H1 (cell line): ENCODE data around the gene MEF2C. TPM values are rescaled to one million over a fixed set of nuclear protein-coding genes. Genes with fewer than 3 reads are reported as not detected.

Source experiments
- ATF2 ChIP-seq: IDR thresholded peaks from 2 replicates; pipeline ENCODE4 v1.6.1; 2012; ENCODE audit warnings: low read length, inconsistent platforms
- BRCA1 ChIP-seq: IDR thresholded peaks from 2 replicates; pipeline ENCODE4 v1.6.1; 2012; ENCODE audit warnings: low read depth, low read length, improper control_type of control experiment
- CHD1 ChIP-seq: IDR thresholded peaks from 2 replicates; pipeline ENCODE4 v1.6.1; 2012; ENCODE audit warnings: low read depth, low read length, improper control_type of control experiment
- CREB1 ChIP-seq: IDR thresholded peaks from 2 replicates; pipeline ENCODE4 v1.6.1; 2012; ENCODE audit warnings: inconsistent platforms
- CTBP2 ChIP-seq: IDR thresholded peaks from 2 replicates; pipeline ENCODE4 v1.7.0; 2011; ENCODE audit warnings: borderline replicate concordance, mild to moderate bottlenecking, moderate library complexity, mixed read lengths, low read length; ENCODE audit not compliant: insufficient read depth, insufficient read length
- FOSL1 ChIP-seq: IDR thresholded peaks from 2 replicates; pipeline ENCODE4 v1.6.1; 2011; ENCODE audit warnings: mild to moderate bottlenecking, low read depth, low read length, moderate library complexity; ENCODE audit not compliant: insufficient read depth
- GABPA ChIP-seq: IDR thresholded peaks from 2 replicates; pipeline ENCODE4 v1.6.1; 2011; ENCODE audit warnings: mild to moderate bottlenecking, low read length, moderate library complexity, borderline replicate concordance; ENCODE audit not compliant: insufficient read depth
- JUN ChIP-seq: IDR thresholded peaks from 2 replicates; pipeline ENCODE4 v1.6.1; 2011; ENCODE audit warnings: low read depth, mild to moderate bottlenecking, improper control_type of control experiment, low read length
- KDM4A ChIP-seq: IDR thresholded peaks from one replicate; pipeline ENCODE4 v1.7.1; 2012; ENCODE audit warnings: low read depth, mild to moderate bottlenecking, moderate library complexity, low read length, inconsistent platforms; ENCODE audit not compliant: severe bottlenecking
- KDM5A ChIP-seq: fragments of 200-600 bp; IDR thresholded peaks from 2 replicates; pipeline ENCODE4 v1.7.1; 2012; ENCODE audit warnings: mild to moderate bottlenecking, low read length, inconsistent platforms, mixed read lengths
- MAX ChIP-seq: IDR thresholded peaks from 2 replicates; pipeline ENCODE4 v1.6.1; 2012; ENCODE audit warnings: inconsistent platforms
- PHF8 ChIP-seq: fragments of 200-600 bp; sonication (generic); conservative IDR thresholded peaks from 2 replicates; pipeline ENCODE4 v1.7.1; 2012; ENCODE audit warnings: low read depth, mild to moderate bottlenecking, inconsistent platforms, low read length, moderate library complexity
- POLR2A ChIP-seq, 2 experiments: IDR thresholded peaks; 1 replicate in 1 of 2; 2 replicates in 1 of 2; pipeline ENCODE4 v1.6.1; 2011; ENCODE audit warnings: low read depth in 2 of 2, low read length in 2 of 2, mild to moderate bottlenecking in 2 of 2; ENCODE audit errors: control extremely low read depth in 1 of 2
- RAD21 ChIP-seq, 2 experiments: IDR thresholded peaks in 1 of 2; conservative IDR thresholded peaks in 1 of 2; 2 replicates each; pipeline ENCODE4 v1.6.1; 2011; ENCODE audit warnings: low read depth in 2 of 2, low read length in 2 of 2, improper control_type of control experiment in 1 of 2, inconsistent platforms in 1 of 2, mild to moderate bottlenecking in 1 of 2, moderate library complexity in 1 of 2
- RXRA ChIP-seq: IDR thresholded peaks from 2 replicates; pipeline ENCODE4 v1.6.1; 2011; ENCODE audit warnings: low read depth, mild to moderate bottlenecking, low read length, moderate library complexity; ENCODE audit not compliant: insufficient read depth
- SAP30 ChIP-seq: fragments of 300-600 bp; sonication (generic); IDR thresholded peaks from 2 replicates; pipeline ENCODE4 v1.7.1; 2012; ENCODE audit warnings: low read length, moderate library complexity, mild to moderate bottlenecking, inconsistent platforms; ENCODE audit not compliant: insufficient read depth, insufficient replicate concordance
- SP1 ChIP-seq: IDR thresholded peaks from 2 replicates; pipeline ENCODE4 v1.6.1; 2011; ENCODE audit warnings: low read depth, low read length
- SP2 ChIP-seq: IDR thresholded peaks from 2 replicates; pipeline ENCODE4 v1.6.1; 2012; ENCODE audit warnings: mild to moderate bottlenecking, low read length, inconsistent platforms
- SUZ12 ChIP-seq: fragments of 200-600 bp; sonication (generic); IDR thresholded peaks from 2 replicates; pipeline ENCODE4 v1.6.1; 2012; ENCODE audit warnings: mild to moderate bottlenecking, inconsistent platforms, low read length, moderate library complexity, mixed read lengths
- TBP ChIP-seq: IDR thresholded peaks from 2 replicates; pipeline ENCODE4 v1.6.1; 2011; ENCODE audit warnings: low read depth, low read length, improper control_type of control experiment
- TEAD4 ChIP-seq: IDR thresholded peaks from 2 replicates; pipeline ENCODE4 v1.6.1; 2012; ENCODE audit warnings: low read depth, low read length, inconsistent platforms, mixed read lengths
- ZNF274 ChIP-seq: IDR thresholded peaks from 2 replicates; pipeline ENCODE4 v1.7.0; 2012; ENCODE audit warnings: low read length, borderline replicate concordance; ENCODE audit errors: extremely low read depth
- polyA plus RNA-seq, 7 experiments: library from polyadenylated mRNA; depleted of rRNA in 3 of 7; stranded (reverse) in 5 of 7; unstranded in 2 of 7; fragments of >200 nt in 5 of 7; fragments of 200-250 nt in 2 of 7; gene quantifications; 1 replicate in 5 of 7; 2 replicates in 1 of 7; 4 replicates in 1 of 7; pipeline versions ENCODE4 v1.2.1 to v1.2.3, GENCODE V29; 2011 to 2013; ENCODE audit warnings: missing spikeins in 2 of 7, mixed read lengths in 2 of 7
- total RNA-seq: library from RNA; stranded (reverse); fragmentation: NEBNext Ultra II Directional; extraction: Animal tissue kit (Norgen Biotek cat#: 25700); gene quantifications from 2 replicates; pipeline ENCODE4 v1.2.1, GENCODE V29; 2021

MEF2C gene
- total and polyA plus RNA-seq, 2 of the 8 experiments (the other 6 are each of a cell fraction or from before 2014, with no cell fraction given) = 0.59 to 0.99 TPM

GRCh38 chr5:88691945-88692868 is 190.8 kb downstream of the MEF2C start (continued):
- no peak for TF ChIP-seq ATF2
- TF ChIP-seq TBP = no peak
- TF ChIP-seq SAP30 = no peak
- no peak for TF ChIP-seq JUN
- TF ChIP-seq ZNF274 = no peak
- TF ChIP-seq CREB1 = no peak
- TF ChIP-seq RXRA = no peak
- peak; percentile 44 for TF ChIP-seq KDM4A
- peak; percentile 99 for TF ChIP-seq SUZ12
- TF ChIP-seq PHF8 = no peak
- TF ChIP-seq KDM5A = no peak
- TF ChIP-seq GABPA = no peak
- TF ChIP-seq BRCA1 = no peak
- TF ChIP-seq SP1 = no peak
- TF ChIP-seq CTBP2 = peak; percentile 92
- TF ChIP-seq RAD21 (IDR thresholded peaks at IDR 0.05 in 1 of 2, conservative IDR thresholded peaks at IDR 0.05 in 1 of 2; ENCODE audit: low read depth in 2 of 2, low read length in 2 of 2) = no peak
- TF ChIP-seq SP2 = no peak
- TF ChIP-seq MAX = no peak
- no peak for TF ChIP-seq CHD1
- no peak for TF ChIP-seq POLR2A (IDR thresholded peaks at IDR 0.05; ENCODE audit: control extremely low read depth in 1 of 2, low read depth in 2 of 2, low read length in 2 of 2)
- no peak for TF ChIP-seq TEAD4
- TF ChIP-seq FOSL1 = no peak
